Activated CD4-positive, alpha-beta T cell treated with anti-CD3 and anti-CD28 coated beads, Interleukin-2, amount 10 ng/mL, durations not matched to agents 24 days and 14 days (primary cell): ENCODE measurements around the gene TCOF1. TPM values are rescaled to one million over a fixed set of nuclear protein-coding genes. Genes with fewer than 3 reads are reported as not detected.

Experiments used
- DNase-seq: peaks from one replicate; pipeline ENCODE4 v3.0.0; 2022
- H3K27ac Mint-ChIP-seq: one replicate; pipeline ENCODE4 v1.8.0; 2022; ENCODE audit warnings: mild to moderate bottlenecking, mixed read lengths
- H3K27me3 Mint-ChIP-seq: one replicate; pipeline ENCODE4 v1.8.0; 2022; ENCODE audit warnings: mixed read lengths
- H3K36me3 Mint-ChIP-seq: one replicate; pipeline ENCODE4 v1.8.0; 2022; ENCODE audit warnings: low read depth, mild to moderate bottlenecking, mixed read lengths
- H3K4me1 Mint-ChIP-seq: one replicate; pipeline ENCODE4 v1.8.0; 2021; ENCODE audit warnings: mixed read lengths
- H3K4me3 Mint-ChIP-seq: one replicate; pipeline ENCODE4 v1.8.0; 2022; ENCODE audit warnings: mild to moderate bottlenecking, moderate library complexity, mixed read lengths
- H3K9me3 Mint-ChIP-seq: one replicate; pipeline ENCODE4 v1.8.0; 2021; ENCODE audit warnings: mixed read lengths
- intact Hi-C: fragments of 100-400 bp; cut with micrococcal nuclease; formaldehyde crosslinking; loops from one replicate; pipeline ENCODE4 v1.15.1; 2023
- total RNA-seq: library from RNA; stranded (reverse); gene quantifications from 2 replicates; pipeline ENCODE4 v1.2.3, GENCODE V29; 2022

Gene TCOF1
- total RNA-seq, 1 donor from 2014 or later: 130 TPM

GRCh38 chr5:150333400-150333799 lies 24.1 kb upstream of the TCOF1 start:
- Mint-ChIP-seq H3K36me3 (no peaks in the 10 kb centered on the region), H3K27ac (no peak overlapping the region), H3K27me3 (peaks cover 10% of the 10 kb centered on the region), H3K4me3 (no peak overlapping the region), H3K9me3 (no peaks in the 10 kb centered on the region), H3K4me1 (no peaks in the 10 kb centered on the region)
- intact Hi-C loops: no loop called here
- no peak for DNase-seq

- Mint-ChIP-seq H3K9me3 (no peaks in the 10 kb centered on the region), H3K36me3 (no peaks in the 10 kb centered on the region), H3K27ac (no peak overlapping the region), H3K4me3 (no peak overlapping the region), H3K27me3 (no peaks in the 10 kb centered on the region), H3K4me1 (peaks cover 1% of the 10 kb centered on the region)
- intact Hi-C loops: no loop called here
- DNase-seq: no peak
These were observed 21.7 kb upstream of the TCOF1 start for GRCh38 chr5:150335778-150336177.

GRCh38 chr5:150338546-150338945 lies 19.0 kb upstream of the TCOF1 start:
- intact Hi-C loops: no loop called here
- no peak overlapping the region for H3K27ac Mint-ChIP-seq
- no peak overlapping the region for H3K4me3 Mint-ChIP-seq
- H3K36me3 Mint-ChIP-seq: no peaks in the 10 kb centered on the region
- H3K27me3 Mint-ChIP-seq: no peaks in the 10 kb centered on the region
- no peak for DNase-seq
- H3K4me1 Mint-ChIP-seq: peaks cover 9% of the 10 kb centered on the region
- no peaks in the 10 kb centered on the region for H3K9me3 Mint-ChIP-seq

GRCh38 chr5:150339165-150339564 lies 18.3 kb upstream of the TCOF1 start:
- Mint-ChIP-seq H3K4me3 (no peak overlapping the region), H3K4me1 (peaks cover 9% of the 10 kb centered on the region), H3K9me3 (no peaks in the 10 kb centered on the region), H3K36me3 (no peaks in the 10 kb centered on the region), H3K27ac (no peak overlapping the region), H3K27me3 (no peaks in the 10 kb centered on the region)
- intact Hi-C loops: no loop called here
- no peak for DNase-seq

GRCh38 chr5:150339841-150340240 lies 17.7 kb upstream of the TCOF1 start:
- H3K4me1 Mint-ChIP-seq: peaks cover 9% of the 10 kb centered on the region
- H3K4me3 Mint-ChIP-seq: no peak overlapping the region
- H3K9me3 Mint-ChIP-seq: no peaks in the 10 kb centered on the region
- H3K27ac Mint-ChIP-seq: no peak overlapping the region
- no peaks in the 10 kb centered on the region for H3K36me3 Mint-ChIP-seq
- H3K27me3 Mint-ChIP-seq: peaks cover 4% of the 10 kb centered on the region
- intact Hi-C loops: no loop called here
- no peak for DNase-seq

GRCh38 chr5:150340614-150341255 lies 16.8 kb upstream of the TCOF1 start:
- H3K36me3 Mint-ChIP-seq: no peaks in the 10 kb centered on the region
- intact Hi-C loops: no loop called here
- no peak overlapping the region for H3K4me3 Mint-ChIP-seq
- peaks cover 9% of the 10 kb centered on the region for H3K4me1 Mint-ChIP-seq
- no peaks in the 10 kb centered on the region for H3K9me3 Mint-ChIP-seq
- H3K27me3 Mint-ChIP-seq: peaks cover 5% of the 10 kb centered on the region
- DNase-seq: no peak
- peak overlapping the region; percentile 5 for H3K27ac Mint-ChIP-seq

GRCh38 chr5:150341331-150341730 lies 16.2 kb upstream of the TCOF1 start:
- intact Hi-C loops: no loop called here
- Mint-ChIP-seq H3K9me3 (no peaks in the 10 kb centered on the region), H3K4me1 (peaks cover 9% of the 10 kb centered on the region), H3K4me3 (no peak overlapping the region), H3K36me3 (no peaks in the 10 kb centered on the region), H3K27me3 (peaks cover 6% of the 10 kb centered on the region), H3K27ac (no peak overlapping the region)
- no peak for DNase-seq

GRCh38 chr5:150341989-150342388 lies 15.5 kb upstream of the TCOF1 start:
- intact Hi-C loops: no loop called here
- Mint-ChIP-seq H3K36me3 (no peaks in the 10 kb centered on the region), H3K27ac (no peak overlapping the region), H3K4me3 (no peak overlapping the region), H3K4me1 (peaks cover 9% of the 10 kb centered on the region), H3K27me3 (peaks cover 6% of the 10 kb centered on the region), H3K9me3 (no peaks in the 10 kb centered on the region)
- DNase-seq: no peak

GRCh38 chr5:150342583-150342982 lies 14.9 kb upstream of the TCOF1 start:
- peaks cover 9% of the 10 kb centered on the region for H3K4me1 Mint-ChIP-seq
- H3K27ac Mint-ChIP-seq: no peak overlapping the region
- H3K36me3 Mint-ChIP-seq: no peaks in the 10 kb centered on the region
- H3K4me3 Mint-ChIP-seq: no peak overlapping the region
- intact Hi-C loops: no loop called here
- H3K9me3 Mint-ChIP-seq: no peaks in the 10 kb centered on the region
- H3K27me3 Mint-ChIP-seq: peaks cover 6% of the 10 kb centered on the region
- DNase-seq: no peak

- Mint-ChIP-seq H3K27me3 (peaks cover 6% of the 10 kb centered on the region), H3K9me3 (no peaks in the 10 kb centered on the region), H3K36me3 (no peaks in the 10 kb centered on the region), H3K4me1 (peaks cover 9% of the 10 kb centered on the region), H3K27ac (no peak overlapping the region), H3K4me3 (no peak overlapping the region)
- intact Hi-C loops: no loop called here
- DNase-seq: no peak
These were observed 13.4 kb upstream of the TCOF1 start for GRCh38 chr5:150343994-150344631.

- no peak for DNase-seq
- peaks cover 6% of the 10 kb centered on the region for H3K27me3 Mint-ChIP-seq
- H3K27ac Mint-ChIP-seq: no peak overlapping the region
- intact Hi-C loops: no loop called here
- no peak overlapping the region for H3K4me3 Mint-ChIP-seq
- H3K9me3 Mint-ChIP-seq: no peaks in the 10 kb centered on the region
- H3K4me1 Mint-ChIP-seq: peaks cover 13% of the 10 kb centered on the region
- H3K36me3 Mint-ChIP-seq: no peaks in the 10 kb centered on the region
These were observed 11.8 kb upstream of the TCOF1 start for GRCh38 chr5:150345716-150346115.

GRCh38 chr5:150346592-150346991 lies 10.9 kb upstream of the TCOF1 start:
- H3K36me3 Mint-ChIP-seq: no peaks in the 10 kb centered on the region
- intact Hi-C loops: no loop called here
- H3K9me3 Mint-ChIP-seq: no peaks in the 10 kb centered on the region
- no peak for DNase-seq
- H3K27ac Mint-ChIP-seq: no peak overlapping the region
- H3K4me1 Mint-ChIP-seq: peaks cover 16% of the 10 kb centered on the region
- H3K4me3 Mint-ChIP-seq: no peak overlapping the region
- peaks cover 6% of the 10 kb centered on the region for H3K27me3 Mint-ChIP-seq

GRCh38 chr5:150347003-150347402 lies 10.5 kb upstream of the TCOF1 start:
- intact Hi-C loops: no loop called here
- no peaks in the 10 kb centered on the region for H3K9me3 Mint-ChIP-seq
- H3K27me3 Mint-ChIP-seq: peaks cover 6% of the 10 kb centered on the region
- H3K27ac Mint-ChIP-seq: no peak overlapping the region
- DNase-seq: no peak
- H3K36me3 Mint-ChIP-seq: no peaks in the 10 kb centered on the region
- H3K4me3 Mint-ChIP-seq: no peak overlapping the region
- peaks cover 16% of the 10 kb centered on the region for H3K4me1 Mint-ChIP-seq

GRCh38 chr5:150347451-150347850 lies 10.0 kb upstream of the TCOF1 start:
- peaks cover 13% of the 10 kb centered on the region for H3K4me1 Mint-ChIP-seq
- no peak for DNase-seq
- H3K27me3 Mint-ChIP-seq: peaks cover 6% of the 10 kb centered on the region
- no peaks in the 10 kb centered on the region for H3K36me3 Mint-ChIP-seq
- intact Hi-C loops: no loop called here
- H3K27ac Mint-ChIP-seq: no peak overlapping the region
- H3K9me3 Mint-ChIP-seq: no peaks in the 10 kb centered on the region
- no peak overlapping the region for H3K4me3 Mint-ChIP-seq
